Putamen (tissue), 1 donor: Measurements from ENCODE around the gene PURB.
"Not testable (repeated sequence)": the region's sequence is repeated elsewhere in the genome, so short reads cannot be mapped to it uniquely, and the experiment has no call there.

Experiments
- DNase-seq: peaks from one replicate; pipeline ENCODE4 v3.0.0-alpha.2; 2016; ENCODE audit warnings: low spot score

PURB gene

DNA sequence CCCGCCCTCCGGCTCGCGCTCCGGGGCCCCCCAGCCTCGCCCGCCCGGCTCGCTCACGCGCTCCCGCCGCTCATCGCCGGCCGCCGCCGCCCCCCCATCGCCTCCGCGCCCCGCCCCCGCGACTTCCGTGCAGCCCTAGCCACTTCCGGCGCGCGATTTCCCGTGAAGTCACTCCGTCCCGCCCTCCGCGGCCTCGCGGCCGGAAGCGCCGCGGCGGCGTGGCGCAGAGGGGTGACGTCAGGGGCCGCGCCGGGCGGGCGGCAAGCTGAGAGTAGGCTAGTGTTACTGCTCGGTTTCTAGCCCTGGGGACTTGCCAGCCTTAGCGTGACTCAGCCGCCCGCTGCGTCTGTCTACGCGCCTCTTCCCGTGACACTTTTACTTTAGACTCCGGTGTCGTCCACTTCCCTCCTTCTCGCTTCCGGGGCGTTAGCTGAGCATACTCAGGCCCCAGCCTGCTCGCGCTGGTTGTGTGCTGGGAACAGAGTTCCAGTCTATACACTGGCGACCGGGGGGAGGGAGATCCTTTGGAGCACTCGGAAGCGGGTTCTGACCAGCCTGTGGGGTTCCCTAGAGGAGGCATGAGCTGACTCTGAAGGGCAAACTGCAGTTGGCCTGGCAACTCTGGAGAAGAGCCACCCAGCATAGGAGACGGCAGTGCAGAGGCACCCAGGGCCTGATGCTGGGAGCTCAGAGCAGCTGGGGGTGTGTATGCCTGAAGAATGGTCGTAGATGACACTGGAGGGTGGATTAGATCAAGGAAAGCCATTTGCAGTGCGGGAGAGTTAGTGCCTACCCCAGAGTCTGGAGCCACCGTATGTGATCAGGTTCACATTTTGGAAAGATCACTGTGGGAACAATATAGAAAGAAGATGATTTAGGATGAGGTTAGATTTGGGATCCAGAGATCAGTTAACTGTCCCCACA lies at the start of gene PURB:
TSS of gene PURB (minus strand) at position 137 of the 924 bp plus-strand sequence. CDS start 182 bp downstream, outside the sequence.
- peak; percentile 96 for DNase-seq

DNA sequence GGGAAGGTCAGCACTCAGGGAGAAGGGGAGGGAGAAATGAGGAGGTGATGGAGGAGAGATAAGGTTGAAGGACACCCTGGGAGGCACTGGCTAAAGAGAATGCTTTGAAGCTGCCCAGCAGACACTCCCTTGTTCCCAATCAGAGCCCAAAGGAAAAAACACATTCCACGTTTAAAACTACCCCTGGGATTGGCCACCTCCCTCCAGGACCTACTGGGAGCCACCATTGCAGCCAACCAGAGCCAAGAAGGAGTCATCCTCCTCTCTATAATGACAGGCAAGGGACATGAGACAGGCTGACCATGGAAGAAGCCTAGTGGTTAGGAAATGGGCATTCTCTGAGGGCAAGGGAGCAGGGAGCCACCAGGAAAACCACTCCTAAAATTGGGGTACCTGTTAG lies 49.7 kb upstream of the PURB start:
- DNase-seq = no peak

DNA sequence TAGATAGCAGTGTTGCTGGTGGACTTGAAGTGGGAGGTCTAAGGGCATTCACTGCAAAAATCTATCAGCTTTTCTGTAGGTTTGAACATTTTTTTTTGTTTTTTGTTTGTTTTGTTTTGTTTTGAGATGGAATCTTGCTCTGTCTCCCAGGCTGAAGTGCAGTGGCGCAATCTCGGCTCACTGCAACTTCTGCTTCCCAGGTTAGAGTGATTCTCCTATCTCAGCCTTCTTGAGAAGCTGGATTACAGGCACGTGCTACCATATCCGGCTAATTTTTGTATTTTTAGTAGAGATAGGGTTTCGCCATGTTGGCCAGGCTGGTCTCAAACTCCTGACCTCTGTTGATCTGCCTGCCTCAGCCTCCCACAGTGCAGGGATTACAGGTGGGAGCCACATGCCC lies 49.2 kb upstream of the PURB start:
- DNase-seq = not testable (repeated sequence)

DNA sequence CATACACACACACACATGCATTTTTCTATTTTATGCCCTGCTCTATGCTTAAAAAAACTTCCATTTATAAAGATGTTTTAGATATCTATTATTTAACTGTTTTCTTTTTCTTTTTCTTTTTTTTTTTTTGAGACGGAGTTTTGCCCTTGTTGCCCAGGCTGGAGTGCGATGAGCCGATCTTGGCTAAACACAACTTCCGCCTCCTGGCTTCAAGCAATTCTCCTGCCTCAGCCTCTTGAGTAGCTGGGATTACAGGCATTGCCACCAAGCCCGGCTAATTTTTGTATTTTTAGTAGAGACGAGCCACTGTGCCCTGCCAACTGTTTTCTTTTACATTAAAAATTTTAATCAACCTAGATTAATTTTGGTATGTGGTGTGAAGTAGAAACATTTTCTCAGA lies 45.6 kb upstream of the PURB start:
- no peak for DNase-seq

DNA sequence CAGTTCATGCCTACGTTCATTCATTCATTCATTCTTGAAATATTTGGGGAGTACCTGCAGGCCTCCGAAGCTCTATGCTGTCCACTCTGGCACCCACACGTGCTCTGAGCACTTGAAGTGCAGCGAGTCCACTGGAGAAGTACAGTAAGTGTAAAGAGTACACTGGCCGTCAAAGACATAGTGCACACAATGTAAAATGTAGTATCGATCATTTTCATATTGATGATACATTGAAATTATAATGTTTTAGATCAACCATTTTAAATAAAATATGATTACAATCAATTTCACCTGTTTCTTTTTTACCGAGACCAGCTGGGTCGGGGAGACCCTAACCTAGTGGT lies 37.0 kb upstream of the PURB start:
- DNase-seq = no peak

DNA sequence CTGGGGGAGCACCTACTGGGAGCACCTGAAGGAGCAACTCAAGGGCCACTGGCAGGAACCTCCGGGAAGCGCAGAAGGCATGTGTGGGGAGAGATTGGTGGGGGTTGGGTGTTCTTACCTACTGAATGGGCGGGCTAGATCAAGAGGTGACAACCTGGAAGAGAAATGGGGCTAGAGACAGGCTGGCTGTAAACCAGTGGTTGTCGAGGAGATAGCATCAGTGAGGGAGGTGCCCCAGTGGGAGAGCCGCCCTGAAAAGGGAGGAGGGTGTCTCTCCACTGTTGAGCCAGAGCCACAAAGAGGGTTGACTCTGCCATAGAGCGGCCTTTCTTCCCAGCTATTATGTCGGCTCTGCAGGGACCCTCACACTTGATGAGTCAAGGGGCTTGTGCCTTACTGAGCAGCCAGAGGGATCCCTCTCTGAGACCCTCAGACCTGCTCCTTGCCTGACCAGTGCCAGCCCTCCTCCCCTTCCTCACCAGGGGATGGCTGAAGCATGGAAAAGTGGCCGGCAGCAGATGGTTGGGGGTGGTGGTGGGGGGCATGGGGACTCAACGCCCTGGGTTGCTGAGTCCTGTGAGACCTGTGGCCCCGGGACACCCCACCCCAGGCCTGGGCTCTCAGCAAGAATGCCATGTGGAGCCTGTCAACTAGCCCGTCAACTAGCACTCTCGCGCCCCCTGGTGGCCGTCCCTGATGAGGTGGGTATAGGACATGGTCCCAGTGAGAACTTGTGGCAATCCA lies 36.4 kb upstream of the PURB start:
- peak; percentile 67 for DNase-seq

DNA sequence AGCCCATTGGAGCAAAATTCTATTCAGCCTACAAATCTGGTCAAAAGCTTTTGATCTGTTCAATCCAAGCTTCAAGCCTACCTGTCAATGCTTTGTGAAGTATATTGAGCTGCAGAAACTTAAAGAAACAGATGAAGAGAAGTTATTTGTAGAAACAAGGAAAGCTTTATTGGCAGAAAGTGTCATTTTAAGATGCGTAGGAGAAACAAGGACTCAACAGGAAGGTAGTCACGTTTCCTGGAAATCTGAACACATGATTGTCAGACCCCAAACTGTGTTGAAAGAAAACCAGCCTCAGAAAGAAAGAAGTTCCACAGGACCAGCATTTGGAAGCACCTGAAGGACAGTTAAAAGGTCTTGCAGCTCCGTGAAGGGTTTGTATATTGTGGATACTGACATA lies 34.8 kb upstream of the PURB start:
- DNase-seq = no peak

DNA sequence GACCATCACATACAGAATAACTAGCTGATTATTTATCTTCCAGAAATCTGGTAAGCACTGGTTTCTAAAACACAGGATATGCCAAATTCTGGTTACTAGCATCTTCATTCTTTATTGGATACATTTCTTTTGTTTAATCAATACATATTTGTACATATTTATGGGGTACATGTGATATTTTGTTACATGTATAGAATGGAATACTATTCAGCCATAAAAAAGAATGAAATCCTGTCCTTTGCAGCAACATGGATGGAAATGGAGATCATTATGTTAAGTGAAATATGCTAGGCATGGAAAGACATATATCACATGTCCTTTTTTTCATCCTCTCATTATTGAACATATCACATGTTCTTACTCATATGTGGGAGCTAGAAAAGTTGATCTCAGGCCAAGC lies 32.7 kb upstream of the PURB start:
- DNase-seq = no peak

DNA sequence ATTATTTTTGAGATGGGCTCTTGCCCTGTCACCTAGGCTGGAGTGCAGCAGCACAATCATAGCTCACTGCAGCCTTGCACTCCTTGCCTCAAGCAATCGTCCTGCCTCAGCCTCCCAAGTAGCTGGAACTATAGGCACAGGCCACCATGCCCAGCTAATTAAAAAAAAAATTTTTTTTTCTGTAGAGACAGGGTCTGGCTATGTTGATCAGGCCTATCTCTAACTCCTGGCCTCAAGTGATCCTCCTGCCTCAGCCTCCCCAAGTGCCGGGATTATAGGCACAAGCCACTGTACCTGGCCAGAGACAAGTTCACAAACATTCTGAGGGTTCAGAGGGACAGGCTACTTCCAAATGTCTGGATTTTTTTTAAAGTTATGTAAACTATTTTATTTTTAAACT lies 32.1 kb upstream of the PURB start:
- no peak for DNase-seq

DNA sequence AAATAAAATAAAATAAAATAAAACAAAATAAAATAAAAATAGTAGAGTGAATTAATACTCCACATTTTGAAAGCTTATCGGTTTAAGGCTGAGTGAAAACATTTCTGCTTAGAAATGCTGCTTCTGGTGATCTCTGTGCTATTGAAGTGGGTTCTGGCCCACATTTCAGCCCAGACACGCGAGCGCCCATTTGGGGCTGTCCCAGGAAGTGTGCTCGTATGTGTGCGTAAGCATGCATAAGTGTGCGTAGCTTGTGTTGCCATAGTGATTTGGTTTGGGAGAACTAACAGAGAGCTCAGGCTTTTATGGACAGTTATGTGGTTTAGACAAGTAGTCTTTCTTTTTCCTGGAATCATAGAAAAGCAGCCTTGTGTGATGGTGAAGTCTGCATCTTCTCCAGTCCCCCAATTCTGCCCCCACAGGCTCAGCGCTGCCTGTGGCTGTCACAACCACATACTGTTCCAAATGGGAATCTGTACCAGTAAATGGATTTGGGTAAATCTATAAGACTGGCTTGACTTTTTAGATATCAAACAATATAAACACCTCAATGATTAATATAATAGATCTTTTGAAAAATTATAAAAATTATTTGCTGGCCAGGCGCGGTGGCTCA lies 29.8 kb upstream of the PURB start:
- DNase-seq = no peak

DNA sequence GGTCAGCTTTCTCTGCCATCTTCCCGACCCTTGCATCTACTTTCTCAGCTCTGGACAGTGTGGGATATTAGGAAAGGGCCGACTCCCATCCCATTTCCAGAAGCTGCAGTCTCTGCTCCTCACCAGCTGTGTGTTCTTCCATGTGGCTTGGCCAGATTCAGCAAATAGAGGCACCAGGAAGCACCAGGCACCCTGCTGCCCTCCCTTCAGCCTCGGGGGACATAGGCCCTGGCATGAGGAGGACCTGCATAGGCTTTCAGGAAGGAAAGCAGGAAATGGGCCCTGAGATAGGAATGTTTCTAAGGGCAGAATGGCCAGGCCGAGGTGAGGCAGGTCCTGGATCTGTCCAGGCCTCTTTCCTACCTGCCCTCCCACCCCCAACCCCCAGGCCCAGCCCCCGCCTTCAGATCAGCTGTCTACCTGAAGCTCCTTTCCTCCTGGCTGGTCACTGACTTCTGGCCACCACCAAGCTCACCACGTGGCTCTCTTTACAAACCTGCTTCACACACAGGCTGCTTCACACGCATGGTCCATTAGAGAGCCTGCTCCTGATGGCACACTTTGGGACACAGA lies 27.5 kb upstream of the PURB start:
- no peak for DNase-seq

DNA sequence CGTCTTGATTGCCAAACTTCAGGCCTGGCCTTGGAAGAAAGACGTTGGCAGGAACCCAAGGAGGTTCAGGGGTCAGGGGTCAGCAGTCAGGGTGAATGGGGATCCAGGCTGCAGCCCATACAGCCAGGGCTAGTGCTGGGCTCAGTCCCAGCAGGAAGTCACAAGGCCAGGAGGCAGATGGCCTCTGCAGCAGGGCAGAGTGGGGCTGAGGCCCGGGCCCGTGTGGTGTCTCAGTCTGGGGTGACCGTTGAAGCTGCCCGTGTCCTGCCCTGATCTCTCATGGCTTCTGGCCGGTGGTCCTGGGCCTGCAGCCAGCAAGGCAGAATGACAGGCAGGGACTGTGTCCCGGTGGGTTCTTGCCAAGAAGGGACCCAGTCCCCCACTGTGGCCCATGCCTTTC lies 26.6 kb upstream of the PURB start:
- no peak for DNase-seq

DNA sequence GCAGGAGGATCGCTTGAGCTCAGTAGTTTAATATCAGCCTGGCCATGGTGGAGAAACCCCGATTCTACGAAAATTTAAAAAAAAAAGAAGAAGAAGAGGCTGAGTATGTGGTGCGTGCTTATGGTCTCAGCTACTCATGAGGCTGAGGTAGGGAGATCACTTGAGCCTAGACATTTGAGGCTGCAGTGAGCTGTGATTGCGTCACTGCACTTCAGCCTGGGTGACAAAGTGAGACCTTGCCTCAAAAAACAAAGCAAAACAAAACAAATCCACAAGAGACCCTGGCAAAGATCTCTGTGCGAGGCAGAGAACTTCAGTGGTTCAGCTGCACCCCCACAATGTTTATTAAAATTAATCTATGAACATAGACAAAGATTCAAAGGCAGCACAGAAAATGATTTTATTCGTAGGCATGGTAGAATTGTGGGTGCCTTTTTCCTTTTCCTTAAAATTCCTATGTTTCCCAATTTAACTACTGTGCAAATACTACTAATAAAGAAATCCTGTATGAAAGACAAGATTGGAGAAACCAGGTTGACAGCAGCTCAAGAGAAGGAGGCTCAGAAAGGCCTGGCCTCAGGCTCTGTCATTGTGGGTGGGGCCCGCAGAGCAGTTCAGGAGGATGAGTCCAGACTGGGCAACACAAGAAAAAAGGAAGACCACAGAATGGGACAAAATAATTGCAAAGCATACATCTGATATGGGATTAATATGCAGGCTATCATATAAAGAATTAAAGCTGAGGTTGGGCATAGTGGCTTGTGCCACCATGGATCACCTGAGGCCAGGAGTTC lies 24.5 kb upstream of the PURB start:
- DNase-seq = no peak

DNA sequence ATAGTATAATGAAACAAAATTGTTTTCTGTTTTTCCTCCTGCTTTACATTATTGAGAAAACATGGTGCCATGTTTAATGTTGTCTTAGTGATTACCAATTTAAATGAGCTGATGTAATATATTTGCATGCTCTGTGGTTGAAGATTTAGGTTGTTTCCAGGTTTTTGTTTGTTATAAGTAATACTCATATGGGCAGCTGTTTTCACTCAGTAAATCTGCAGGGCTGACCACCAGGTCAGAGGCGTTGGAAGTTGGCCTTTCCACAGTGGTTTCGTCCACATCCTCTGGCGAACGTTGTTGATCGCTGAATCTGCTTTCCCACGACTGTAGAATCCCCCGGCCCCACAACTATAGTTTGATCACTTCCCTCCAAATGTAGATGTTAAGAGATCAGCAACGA lies 21.6 kb upstream of the PURB start:
- DNase-seq = no peak

DNA sequence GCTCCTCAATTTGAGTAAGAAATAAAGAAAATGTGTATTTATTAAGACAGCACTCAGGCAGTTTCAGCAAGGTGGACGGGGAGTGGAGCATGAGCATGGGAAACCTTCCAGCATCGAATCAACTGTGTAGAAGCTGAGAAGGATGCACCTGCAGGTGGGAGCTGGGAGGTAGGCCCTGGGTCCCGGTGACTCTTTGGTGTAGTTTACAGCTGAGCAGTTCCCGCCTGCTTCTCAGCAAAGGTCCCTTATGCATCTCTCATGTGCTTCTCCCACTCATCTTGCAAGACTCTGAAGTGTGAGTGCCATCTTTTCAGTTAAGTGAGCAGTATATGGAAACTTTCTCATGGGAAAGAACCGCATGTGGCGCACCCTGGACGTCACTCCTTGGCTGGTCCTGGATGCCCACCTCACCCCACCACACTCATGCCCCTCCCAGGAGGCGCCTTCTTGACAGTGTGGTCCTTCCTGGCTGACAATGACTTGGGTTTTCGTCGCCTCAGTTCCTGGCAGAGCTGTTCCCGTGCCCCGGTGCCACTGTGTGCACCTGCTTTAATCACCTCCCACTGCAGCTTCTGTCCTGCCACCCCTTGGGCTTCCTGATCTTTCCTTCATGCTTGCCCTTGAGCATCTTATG lies 19.8 kb upstream of the PURB start:
- DNase-seq = no peak

DNA sequence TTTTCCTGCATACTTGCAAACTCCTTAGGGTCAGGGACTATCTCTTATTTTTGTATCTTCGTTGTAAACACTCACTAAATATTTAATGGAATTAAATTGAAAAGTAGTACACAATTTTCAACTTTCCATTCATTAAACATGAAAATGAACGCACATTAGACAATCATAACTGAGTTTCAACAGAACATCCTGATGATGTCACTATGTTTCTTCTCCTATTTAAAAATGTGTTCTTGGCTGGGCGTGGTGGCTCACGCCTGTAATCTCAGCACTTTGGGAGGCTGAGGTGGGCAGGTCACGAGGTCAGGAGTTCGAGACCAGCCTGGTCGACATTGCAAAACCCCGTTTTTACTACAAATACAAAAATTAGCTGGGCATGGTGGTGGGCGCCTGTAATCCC lies 14.1 kb upstream of the PURB start:
- DNase-seq = no peak

DNA sequence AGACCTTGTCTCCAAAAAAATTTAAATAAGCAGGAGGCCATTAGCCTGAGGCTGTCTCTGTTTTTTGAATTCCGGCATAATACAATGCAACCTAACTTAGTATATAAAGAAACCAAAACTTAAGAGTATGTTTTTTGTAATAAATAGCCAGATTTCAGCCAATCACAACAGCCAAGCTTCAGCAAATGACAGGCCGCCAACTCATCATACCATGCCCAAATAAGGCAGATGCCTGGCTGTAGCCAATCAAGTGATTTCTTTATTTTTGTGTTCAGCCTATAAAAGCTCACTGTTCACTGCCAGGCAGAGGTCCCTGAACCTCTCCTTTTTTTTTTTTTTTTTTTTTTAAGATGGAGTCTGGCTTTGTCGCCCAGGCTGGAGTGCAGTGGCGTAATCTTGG lies 12.7 kb upstream of the PURB start:
- DNase-seq = no peak

DNA sequence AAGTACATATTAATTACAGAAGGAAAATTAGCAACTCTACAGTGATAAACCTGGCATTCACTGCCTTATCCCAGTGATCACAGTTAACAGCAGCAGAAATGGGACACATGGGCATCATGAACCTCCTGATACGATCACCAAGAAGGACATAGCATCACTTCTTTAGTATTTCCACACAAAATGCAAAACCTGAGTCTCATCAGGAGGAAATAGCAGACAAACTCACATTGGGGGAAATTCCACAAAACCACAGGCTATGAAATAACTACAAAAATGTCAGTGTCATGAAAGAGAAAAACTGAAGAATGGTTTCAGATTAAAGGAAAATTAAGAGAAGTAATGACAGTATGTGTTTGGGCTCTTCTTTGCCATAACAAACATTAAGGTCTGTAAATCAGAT lies 12.0 kb upstream of the PURB start:
- DNase-seq = no peak

DNA sequence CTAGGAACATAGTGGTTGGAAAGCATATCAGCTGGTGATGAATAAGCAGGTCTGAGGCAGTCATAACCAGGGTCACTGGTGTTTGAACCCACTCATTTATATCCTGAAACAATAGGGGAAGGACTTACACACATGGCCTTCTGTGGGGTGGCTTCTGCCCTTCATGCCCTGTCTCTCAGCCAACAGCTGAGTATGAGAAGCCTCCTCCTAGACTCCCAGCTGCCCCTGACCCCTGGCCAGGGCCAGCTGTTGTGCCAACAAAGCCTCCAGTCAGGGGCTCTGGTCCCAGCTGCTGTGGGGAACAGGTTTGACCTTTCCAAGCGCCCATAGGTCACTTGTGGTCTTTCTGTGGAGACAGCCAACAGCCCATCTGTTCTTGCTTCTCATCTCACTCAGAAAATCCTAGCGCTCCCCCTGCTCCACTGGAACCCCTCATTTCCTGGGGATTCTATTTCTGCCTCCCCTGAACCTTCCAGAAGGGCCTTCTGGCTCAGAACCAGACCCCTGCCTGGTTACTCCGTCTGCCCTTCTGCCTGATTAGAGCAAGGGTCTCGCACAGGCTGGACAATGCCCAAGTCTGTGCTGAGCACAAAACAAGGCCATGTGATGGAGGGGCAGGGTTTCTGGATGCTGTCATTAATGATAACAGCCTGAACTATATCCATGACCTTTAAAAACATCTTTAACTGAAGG lies 9.7 kb upstream of the PURB start:
- peak; percentile 64 for DNase-seq

DNA sequence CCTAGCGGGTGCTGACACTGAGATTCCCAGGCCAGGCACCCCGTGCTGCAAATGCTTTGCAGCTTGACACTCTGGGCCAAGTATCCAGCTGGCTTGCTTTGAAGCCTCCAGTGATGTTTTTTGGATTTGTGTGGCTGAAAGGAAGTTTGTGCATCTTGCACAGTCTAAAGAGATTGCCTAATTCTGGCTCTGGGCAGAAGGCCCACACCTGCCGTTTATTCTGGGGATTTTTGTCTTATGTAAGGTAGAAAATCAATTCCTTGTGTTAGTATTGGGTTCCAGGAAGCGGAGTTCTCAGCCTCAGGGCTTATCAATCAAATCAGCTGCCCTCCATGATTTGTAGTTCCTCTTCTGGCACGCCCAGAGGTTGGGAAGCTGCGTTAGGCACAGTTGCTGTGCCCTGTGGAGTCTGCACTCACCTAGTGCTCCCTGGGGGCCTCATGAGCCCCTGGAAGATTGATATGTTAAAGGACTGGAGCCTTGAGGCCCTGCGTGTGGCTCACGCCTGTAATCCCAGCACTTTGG lies 8.4 kb upstream of the PURB start:
- no peak for DNase-seq

DNA sequence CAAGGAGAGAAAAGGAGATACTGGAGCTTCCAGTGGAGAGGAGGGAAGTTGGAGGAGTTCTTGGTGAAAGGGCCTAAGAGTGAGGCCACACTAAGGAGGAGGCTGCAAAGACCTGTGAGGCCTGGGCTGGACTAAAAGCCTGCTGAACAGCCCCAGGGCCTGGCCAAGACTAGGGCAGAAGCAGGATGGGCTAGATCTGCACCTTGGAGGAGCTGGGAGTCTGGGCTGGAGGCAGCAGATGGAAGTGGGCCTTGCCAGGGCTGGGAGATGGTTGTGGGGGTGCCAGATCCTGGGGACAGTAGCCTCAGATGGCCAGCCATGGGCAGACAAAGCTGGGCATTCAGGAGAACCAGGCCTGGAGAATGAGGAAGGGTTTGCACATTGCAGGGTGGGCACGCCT lies 6.5 kb upstream of the PURB start:
- DNase-seq = no peak
